ENCODE results near the gene PNMA8A. TPM values are rescaled to one million over a fixed set of nuclear protein-coding genes. Genes with fewer than 3 reads are reported as not detected.

PNMA8A gene
- total and polyA plus RNA-seq, 2 donors (not counting 1 experiment from before 2014, with no cell fraction given) = not detected

- intact Hi-C loops (cut with micrococcal nuclease) = no loop called here
- ChIA-PET CTCF (interaction anchor here (1.8 kb wide), 1 partner anchor 38 kb away, joined by 4 read pairs; no protein-coding TSS in a partner anchor), POLR2A (no interaction called here)
- H3K27ac Mint-ChIP-seq = no peak overlapping the region
- Histone ChIP-seq H3K4me3 (ENCODE audit: control extremely low read depth in 1 of 5, extremely low read depth in 1 of 5, insufficient read depth in 1 of 5, low read depth in 2 of 5, low read length in 4 of 5) (no peak overlapping the region), H3K27me3 (replicated peaks in 1 of 4; ENCODE audit: control extremely low read depth in 1 of 4, control insufficient read depth in 3 of 4, insufficient read depth in 4 of 4, low read length in 3 of 4) (peaks cover 0 to 7% (median 0%) of the 10 kb centered on the region in 4 experiments), H3K4me2 (replicated peaks; ENCODE audit: low read depth, low read length, poor library complexity, severe bottlenecking) (no peak overlapping the region), H2AFZ (ENCODE audit: insufficient read depth, low read depth, low read length, poor library complexity, severe bottlenecking) (no peak overlapping the region), H4K20me1 (ENCODE audit: control insufficient read depth, insufficient read depth, low read length, poor library complexity, severe bottlenecking) (no peaks in the 10 kb centered on the region), H3K27ac (ENCODE audit: low read length in 2 of 2) (no peak overlapping the region), H3K4me1 (ENCODE audit: control insufficient read depth in 2 of 2, insufficient read depth in 2 of 2, low read length in 2 of 2) (no peaks in the 10 kb centered on the region), H3K79me2 (ENCODE audit: control insufficient read depth, insufficient read depth, low read length) (no peaks in the 10 kb centered on the region), H3K36me3 (replicated peaks in 1 of 2; ENCODE audit: control extremely low read depth in 1 of 2, control insufficient read depth in 1 of 2, extremely low read depth in 1 of 2, insufficient read depth in 2 of 2, low read length in 1 of 2) (no peaks in the 10 kb centered on the region), H3K9ac (ENCODE audit: low read length) (no peak overlapping the region), H3K9me3 (ENCODE audit: control extremely low read depth in 1 of 3, control insufficient read depth in 2 of 3, insufficient read depth in 1 of 3, low read length in 2 of 3) (peaks cover 0 to 6% (median 4%) of the 10 kb centered on the region in 3 donors)
- DNase-seq = no peak
- H3K9me3 Mint-ChIP-seq (ENCODE audit: insufficient read depth) = peaks cover 7% of the 10 kb centered on the region
- H3K4me1 Mint-ChIP-seq = no peaks in the 10 kb centered on the region
- ATAC-seq (ENCODE audit: low read depth) = no peak
- H3K27me3 Mint-ChIP-seq = peaks cover 28% of the 10 kb centered on the region
- WGBS (ENCODE audit: insufficient coverage) = 63% methylated on average over 5 of the region's 7 CpGs
- H3K4me3 Mint-ChIP-seq = no peak overlapping the region
- no peak for TF ChIP-seq CTCF (IDR thresholded peaks at IDR 0.05)
- TF ChIP-seq EZH2 (IDR thresholded peaks at IDR 0.05; ENCODE audit: borderline replicate concordance, insufficient read depth, low read depth, low read length, poor library complexity, severe bottlenecking) = no peak
These were observed 22.1 kb downstream of the PNMA8A start for GRCh38 chr19:46449228-46449627.

- H3K9me3 ChIP-seq (ENCODE audit: control extremely low read depth in 1 of 3, control insufficient read depth in 2 of 3, insufficient read depth in 1 of 3, low read length in 2 of 3) = peaks cover 0 to 6% (median 4%) of the 10 kb centered on the region in 3 donors
- WGBS (ENCODE audit: insufficient coverage) = 98% methylated on average over 6 of the region's 10 CpGs
- no peak overlapping the region for H3K4me3 Mint-ChIP-seq
- H3K27ac ChIP-seq (ENCODE audit: low read length in 2 of 2) = no peak overlapping the region
- ATAC-seq (ENCODE audit: low read depth) (no peak), DNase-seq (no peak)
- H3K27ac Mint-ChIP-seq = no peak overlapping the region
- intact Hi-C loops (cut with micrococcal nuclease) = no loop called here
- TF ChIP-seq EZH2 (IDR thresholded peaks at IDR 0.05; ENCODE audit: borderline replicate concordance, insufficient read depth, low read depth, low read length, poor library complexity, severe bottlenecking) (no peak), CTCF (IDR thresholded peaks at IDR 0.05) (no peak)
- no peaks in the 10 kb centered on the region for H3K79me2 ChIP-seq (ENCODE audit: control insufficient read depth, insufficient read depth, low read length)
- no peak overlapping the region for H3K4me3 ChIP-seq (ENCODE audit: control extremely low read depth in 1 of 5, extremely low read depth in 1 of 5, insufficient read depth in 1 of 5, low read depth in 2 of 5, low read length in 4 of 5)
- H3K4me1 ChIP-seq (ENCODE audit: control insufficient read depth in 2 of 2, insufficient read depth in 2 of 2, low read length in 2 of 2) = no peaks in the 10 kb centered on the region
- peaks cover 7% of the 10 kb centered on the region for H3K9me3 Mint-ChIP-seq (ENCODE audit: insufficient read depth)
- CTCF ChIA-PET = interaction anchor here (0.6 to 1.8 kb wide), 2 partner anchors 39 to 631 kb away, joined by 3 to 4 read pairs; no protein-coding TSS in a partner anchor
- H3K4me2 ChIP-seq (replicated peaks; ENCODE audit: low read depth, low read length, poor library complexity, severe bottlenecking) = no peak overlapping the region
- H2AFZ ChIP-seq (ENCODE audit: insufficient read depth, low read depth, low read length, poor library complexity, severe bottlenecking) = no peak overlapping the region
- H3K4me1 Mint-ChIP-seq = no peaks in the 10 kb centered on the region
- POLR2A ChIA-PET = no interaction called here
- H3K9ac ChIP-seq (ENCODE audit: low read length) = no peak overlapping the region
- no peaks in the 10 kb centered on the region for H3K36me3 ChIP-seq (replicated peaks in 1 of 2; ENCODE audit: control extremely low read depth in 1 of 2, control insufficient read depth in 1 of 2, extremely low read depth in 1 of 2, insufficient read depth in 2 of 2, low read length in 1 of 2)
- H3K27me3 ChIP-seq (replicated peaks in 1 of 4; ENCODE audit: control extremely low read depth in 1 of 4, control insufficient read depth in 3 of 4, insufficient read depth in 4 of 4, low read length in 3 of 4) = peaks cover 0 to 7% (median 0%) of the 10 kb centered on the region in 4 experiments
- peaks cover 28% of the 10 kb centered on the region for H3K27me3 Mint-ChIP-seq
- H4K20me1 ChIP-seq (ENCODE audit: control insufficient read depth, insufficient read depth, low read length, poor library complexity, severe bottlenecking) = no peaks in the 10 kb centered on the region
These were observed 22.8 kb downstream of the PNMA8A start for GRCh38 chr19:46448601-46449000.

Measured in B cell (primary cell).